Stimulated activated CD4-positive, alpha-beta T cell treated with anti-CD3 and anti-CD28 coated beads, Interleukin-12 subunit alpha, Interleukin-12 subunit beta, amount 100 ng/mL, for 48 hours (primary cell): ENCODE measurements around the gene NKAPL.

ENCODE experiments used
- DNase-seq, 3 donors: peaks; one replicate each; pipeline ENCODE4 v3.0.0-alpha.2; 2020; ENCODE audit warnings: low read depth in 2 of 3, low spot score in 1 of 3

NKAPL gene

DNA sequence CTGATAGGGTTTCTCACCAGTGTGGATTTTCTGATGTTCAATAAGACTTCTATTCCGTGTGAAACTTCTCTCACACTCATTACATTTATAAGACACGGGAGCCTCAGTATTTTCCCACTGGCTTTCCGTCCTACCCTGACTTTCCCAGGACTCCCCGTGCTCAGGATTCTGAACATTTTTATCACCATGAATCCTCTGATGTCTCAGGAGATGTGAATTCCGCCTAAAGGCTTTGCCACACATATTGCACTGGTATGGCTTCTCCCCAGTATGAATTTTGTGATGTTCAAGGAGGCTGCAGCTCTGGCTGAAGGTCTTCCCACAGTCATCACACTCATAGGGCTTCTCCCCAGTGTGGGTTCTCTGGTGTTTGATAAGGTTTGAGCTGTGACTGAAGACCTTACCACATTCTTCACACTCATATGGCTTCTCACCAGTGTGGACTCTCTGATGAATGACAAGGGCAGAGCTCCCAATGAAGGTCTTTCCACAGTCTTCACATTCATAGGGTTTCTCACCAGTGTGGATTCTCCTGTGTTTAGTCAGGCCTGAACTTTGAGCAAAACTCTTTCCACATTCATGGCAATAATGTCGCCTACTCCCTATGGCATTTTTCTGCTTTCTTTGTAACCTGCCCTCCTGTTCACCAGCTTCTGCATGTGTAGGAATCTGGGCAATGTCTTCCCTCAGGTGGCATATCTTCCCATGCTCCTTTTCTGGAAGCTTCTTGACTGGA, 13.7 kb upstream of the NKAPL start:
- DNase-seq = no peak

- DNase-seq = no peak
Observed at GRCh38 chr6:28248916-28249315, 10.2 kb upstream of the NKAPL start.

DNA sequence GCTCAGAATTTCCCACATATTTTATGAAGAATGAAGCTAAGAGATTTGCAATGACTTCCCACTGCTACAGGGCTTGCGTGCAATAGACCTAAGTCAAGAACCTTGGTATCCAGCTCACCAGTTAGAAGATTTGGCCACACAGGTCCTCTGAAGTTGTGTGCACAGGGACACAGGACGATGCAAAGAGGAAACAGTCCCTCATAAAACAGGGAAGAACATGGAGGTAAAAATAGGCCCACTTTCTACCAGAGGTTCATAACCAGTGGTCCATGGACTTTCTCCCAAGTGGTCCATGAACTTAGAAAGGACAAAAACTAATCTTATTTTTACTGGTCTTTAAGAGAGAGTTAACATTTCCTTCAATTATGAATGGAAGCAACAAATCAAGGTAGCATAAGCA, 8.3 kb upstream of the NKAPL start:
- no peak for DNase-seq

- peak in 1 of 3 donors; percentile 28 for DNase-seq
Observed at GRCh38 chr6:28251661-28252008, 7.5 kb upstream of the NKAPL start.

GRCh38 chr6:28252009-28252975, 6.8 kb upstream of the NKAPL start, which contains the start of gene ZKSCAN4:
Gene ZKSCAN4, minus strand, starts transcription at chr6:28252269. Its CDS starts 289 bp downstream, at chr6:28251980.
- peak; percentile 59 to 88 (median 70) for DNase-seq

GRCh38 chr6:28254121-28254519, 5.0 kb upstream of the NKAPL start:
- DNase-seq = no peak

DNA sequence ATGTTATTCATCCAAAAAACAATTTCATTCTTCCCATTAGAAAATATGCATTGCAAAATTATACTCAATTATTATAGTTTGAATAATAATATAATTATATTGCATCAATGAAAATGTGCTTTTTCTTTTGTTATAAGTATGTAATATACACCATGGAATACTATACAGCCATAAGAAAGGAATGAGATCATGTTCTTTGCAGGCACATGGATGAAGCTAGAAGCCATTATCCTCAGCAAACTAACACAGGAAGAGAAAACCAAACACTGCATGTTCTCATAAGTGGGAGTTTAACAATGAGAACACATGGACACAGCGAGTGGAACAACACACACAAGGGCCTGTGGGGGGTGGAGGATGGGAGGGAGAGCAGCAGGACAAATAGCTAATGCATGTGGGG, 2.1 kb upstream of the NKAPL start:
- no peak for DNase-seq

- DNase-seq = no peak
Observed at GRCh38 chr6:28263922-28264321, 4.8 kb downstream of the NKAPL start.

- DNase-seq = no peak
Observed at GRCh38 chr6:28264834-28265401, 5.8 kb downstream of the NKAPL start.

GRCh38 chr6:28266563-28266961, 7.5 kb downstream of the NKAPL start:
- no peak for DNase-seq

DNA sequence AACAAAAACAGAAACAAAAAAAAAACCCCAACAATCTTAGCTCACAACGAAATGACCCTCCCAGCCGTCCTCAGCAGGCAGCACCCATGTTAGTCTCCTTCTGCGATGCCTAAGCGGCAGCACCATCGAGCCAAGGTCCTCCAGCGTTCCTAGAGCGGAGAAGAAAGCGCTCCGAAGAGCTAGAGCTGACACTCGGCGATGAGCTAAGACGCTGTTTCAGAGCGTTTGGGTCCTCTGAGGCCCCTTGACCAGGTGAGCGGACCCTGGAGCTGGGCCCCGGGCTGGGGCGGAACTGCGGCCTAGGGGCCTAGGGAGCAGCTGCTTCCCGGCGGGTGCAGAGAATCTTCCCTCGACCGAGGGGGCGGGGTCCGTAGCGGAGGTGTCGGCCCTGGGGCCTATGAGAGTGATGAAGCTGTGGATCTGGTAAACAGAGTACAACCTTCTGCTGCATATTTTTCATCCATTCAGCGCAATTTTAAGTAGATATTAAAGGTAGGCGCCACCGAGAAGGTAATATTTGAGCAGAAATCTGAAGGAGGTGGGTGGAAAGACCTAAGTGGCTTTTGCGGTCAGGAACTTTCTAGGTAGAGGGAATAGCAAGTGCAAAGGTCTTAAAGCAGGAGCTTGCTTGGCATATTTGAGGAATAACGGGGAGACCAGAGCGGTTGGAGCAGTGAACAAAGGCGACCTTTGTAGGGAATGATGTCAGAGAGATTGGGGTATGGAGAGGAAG, 8.0 kb downstream of the NKAPL start, which contains the start of gene ZSCAN26:
Gene ZSCAN26 (plus strand): TSS at position 182 of the 733 bp plus-strand sequence. CDS start 4,777 bp downstream, outside the sequence.
- DNase-seq = peak; percentile 72 to 86 (median 76)

GRCh38 chr6:28267695-28268059, 8.6 kb downstream of the NKAPL start:
- DNase-seq = no peak

- no peak for DNase-seq
Observed at GRCh38 chr6:28269492-28269891, 10.4 kb downstream of the NKAPL start.

DNA sequence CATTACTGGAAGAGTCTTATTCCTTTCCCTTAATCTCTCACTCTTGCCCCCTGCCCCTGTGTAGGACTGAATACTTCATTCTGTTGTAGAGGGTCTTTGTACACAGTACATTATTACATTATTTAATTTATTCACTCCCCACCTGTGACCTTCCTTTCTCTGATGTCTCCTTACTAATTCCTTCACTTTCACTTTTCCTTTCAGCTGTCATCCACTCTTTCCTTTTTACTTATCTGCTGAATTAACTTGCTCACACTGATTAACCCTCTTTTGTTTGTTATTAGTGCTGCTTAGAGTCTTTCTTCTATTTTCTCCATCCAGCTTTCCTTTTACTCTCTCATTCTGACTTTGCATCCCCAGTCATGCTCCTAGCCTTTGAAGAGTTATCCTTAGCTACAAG, 15.8 kb downstream of the NKAPL start:
- no peak for DNase-seq

- DNase-seq = no peak
Observed at GRCh38 chr6:28277746-28278145, 18.6 kb downstream of the NKAPL start.

DNA sequence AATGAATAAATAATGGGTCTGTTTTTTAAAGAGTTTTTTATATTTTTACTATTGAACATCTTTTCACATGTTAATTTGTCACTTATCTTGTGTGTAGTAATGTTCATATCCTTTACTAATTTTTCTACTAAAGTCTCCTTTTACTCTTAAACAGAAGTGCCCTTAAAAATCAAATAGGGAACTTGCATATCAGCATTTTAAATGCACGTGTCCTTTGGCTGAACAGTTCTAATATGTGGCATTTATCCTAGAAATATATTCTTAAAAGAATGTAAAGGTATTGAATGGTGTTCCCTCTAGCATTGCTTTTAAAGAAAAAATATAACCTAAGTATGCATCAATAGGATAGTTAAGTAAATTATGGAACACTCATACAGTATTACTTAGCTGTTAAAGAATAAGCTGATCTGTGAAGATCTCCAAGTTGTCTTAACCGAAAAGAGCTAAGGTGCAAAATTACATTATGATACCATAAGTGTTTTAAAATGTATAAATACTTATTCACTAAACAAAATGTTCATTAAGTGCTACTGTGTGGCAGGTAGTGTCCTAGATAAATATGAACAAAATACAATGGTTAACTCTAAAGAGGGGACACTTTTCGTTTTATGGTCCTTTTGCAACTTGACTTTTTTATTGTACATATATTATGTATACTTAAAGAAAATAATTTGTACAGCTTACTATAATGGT, 21.6 kb downstream of the NKAPL start:
- DNase-seq = no peak

DNA sequence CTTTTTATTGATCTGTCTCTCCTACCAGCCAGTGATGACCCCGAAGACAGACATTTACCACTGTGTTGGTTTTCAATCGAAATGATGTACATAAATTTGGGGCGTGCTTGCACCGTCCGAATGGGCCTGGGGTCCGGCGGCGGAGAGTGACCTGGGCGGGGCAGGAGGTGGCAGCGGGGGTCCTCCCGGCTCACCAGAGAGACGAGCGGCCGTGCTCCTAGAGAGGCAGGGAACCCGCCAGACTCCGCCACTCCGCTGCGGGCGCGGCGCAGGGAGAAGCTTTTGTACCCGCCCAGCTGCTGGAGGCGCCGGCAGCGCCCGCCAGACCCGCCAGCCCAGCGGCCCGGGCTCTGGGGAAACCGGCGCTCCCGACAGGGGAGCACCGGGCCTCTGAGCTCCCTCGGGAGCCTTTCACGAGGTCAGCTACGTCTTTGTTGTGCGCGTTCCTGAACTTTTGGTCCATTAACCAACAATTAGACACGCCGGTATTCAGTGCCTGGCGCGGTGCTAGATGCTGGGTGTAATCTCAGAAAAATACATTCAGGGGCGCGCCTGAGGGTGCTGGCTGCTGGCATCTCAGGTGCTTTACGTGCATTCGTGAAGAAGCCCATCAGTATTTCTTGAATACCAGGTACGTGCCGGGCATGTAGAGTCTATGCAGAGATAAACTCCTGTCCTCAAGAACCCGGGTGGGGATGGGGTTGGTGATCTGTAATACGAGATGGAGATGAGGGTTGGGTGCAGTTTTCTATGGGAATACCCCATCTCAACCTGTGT, 22.4 kb downstream of the NKAPL start, which contains the start of gene PGBD1:
Gene PGBD1 (plus strand): TSS at position 285 of the 777 bp plus-strand sequence. CDS start 2,242 bp downstream, outside the sequence.
- peak in 2 of 3 donors; percentile 32 to 54 for DNase-seq

- DNase-seq = no peak
Observed at GRCh38 chr6:28282926-28283325, 23.8 kb downstream of the NKAPL start.

- DNase-seq = no peak
Observed at GRCh38 chr6:28291573-28291972, 32.5 kb downstream of the NKAPL start.
